HCT116 (cell line): ENCODE results near the gene SLC25A25. TPM values are rescaled to one million over a fixed set of nuclear protein-coding genes. Genes with fewer than 3 reads are reported as not detected.
A peak's percentile ranks its signal among the peaks of the same experiment; 100 is the strongest.

Source experiments
- ATAC-seq: fragments of 200-7000 bp; cut with Tn5 transposase; 2 replicates; pipeline ENCODE4 v1.9.1; 2020; ENCODE audit warnings: mild to moderate bottlenecking, moderate library complexity
- BruUV-seq: library from RNA; stranded (reverse); fragments of 400-500 nt; replicated peaks from 2 replicates; lab custom pipeline; 2021; lab: Mats Ljungman, UMichigan
- CTCF ChIA-PET: fragments of 300-600 bp; sonication (Branson Sonifier 250); formaldehyde crosslinking; loops from one replicate; lab custom pipeline; 2021; ENCODE audit warnings: antibody characterized with exemption; lab: Charles Lee
- POLR2A ChIA-PET: fragments of 300-600, 350-600 bp; sonication (Branson Sonifier 250); formaldehyde crosslinking; loops from one replicate; lab custom pipeline; 2021; ENCODE audit warnings: antibody characterized with exemption; lab: Charles Lee
- RAD21 ChIA-PET, 2 experiments: fragments of 300-600 bp; sonication (Branson Sonifier 250); formaldehyde crosslinking; loops; one replicate each; lab custom pipeline; 2023; ENCODE audit warnings: low total read pairs in 2 of 2; ENCODE audit not compliant: uncharacterized antibody in 2 of 2, unreplicated experiment in 2 of 2, low non-redundant PET in 1 of 2; lab: Charles Lee
- DNase-seq: peaks from one replicate; pipeline ENCODE4 v3.0.0-alpha.2; 2010; ENCODE audit warnings: low read depth, low spot score
- H2AFZ ChIP-seq: fragments of 200-600 bp; shearing (Covaris generic), sonication (generic); 2 replicates; pipeline ENCODE4 v1.6.1; 2017; ENCODE audit warnings: low read depth, mixed run types, mixed read lengths, antibody characterized with exemption, low read length; ENCODE audit not compliant: poor library complexity, severe bottlenecking
- H3K27ac ChIP-seq: 2 replicates; pipeline ENCODE4 v1.5.1; 2012; ENCODE audit warnings: low read depth, low read length
- H3K27me3 ChIP-seq: fragments of 200-600 bp; sonication (generic); 2 replicates; pipeline ENCODE4 v1.6.1; 2016; ENCODE audit warnings: mixed run types, low read length, mixed read lengths; ENCODE audit not compliant: insufficient read depth
- H3K36me3 ChIP-seq, 2 experiments: fragments of 200-500 bp in 1 of 2; fragments of 200-600 bp in 1 of 2; sonication (Bioruptor generic) in 1 of 2; sonication (generic) in 1 of 2; 2 replicates each; pipeline versions ENCODE4 v1.5.1 to v1.6.1; 2014 to 2016; ENCODE audit warnings: low read length in 2 of 2, inconsistent platforms in 1 of 2, mixed read lengths in 1 of 2, mixed run types in 1 of 2; ENCODE audit not compliant: insufficient read depth in 2 of 2, control insufficient read depth in 1 of 2
- H3K4me1 ChIP-seq, 2 experiments: fragments of 200-600 bp in 1 of 2; sonication (generic) in 1 of 2; 2 replicates each; pipeline versions ENCODE4 v1.5.1 to v1.6.1; 2012 to 2017; ENCODE audit warnings: low read length in 2 of 2, inconsistent platforms in 1 of 2, mild to moderate bottlenecking in 1 of 2, mixed read lengths in 1 of 2, mixed run types in 1 of 2, moderate library complexity in 1 of 2; ENCODE audit not compliant: insufficient read depth in 2 of 2, control insufficient read depth in 1 of 2
- H3K4me2 ChIP-seq: fragments of 200-600 bp; sonication (generic); 2 replicates; pipeline ENCODE4 v1.6.1; 2017; ENCODE audit warnings: mixed run types, low read length, mixed read lengths
- H3K4me3 ChIP-seq, 2 experiments: fragments of 200-600 bp in 1 of 2; sonication (generic) in 1 of 2; replicated peaks in 1 of 2; 2 replicates each; pipeline ENCODE4 v1.5.1; 2011 to 2016; ENCODE audit warnings: low read length in 2 of 2, control low read depth in 1 of 2, low read depth in 1 of 2, mild to moderate bottlenecking in 1 of 2, mixed read lengths in 1 of 2, mixed run types in 1 of 2
- H3K79me2 ChIP-seq: fragments of 200-600 bp; sonication (generic); 2 replicates; pipeline ENCODE4 v1.6.1; 2017; ENCODE audit warnings: mild to moderate bottlenecking, mixed run types, low read length, moderate library complexity, mixed read lengths; ENCODE audit not compliant: insufficient read depth
- H3K9ac ChIP-seq: fragments of 200-600 bp; sonication (generic); 2 replicates; pipeline ENCODE4 v1.6.1; 2016; ENCODE audit warnings: low read length, mixed read lengths
- H3K9me2 ChIP-seq: fragments of 200-600 bp; sonication (generic), shearing (Covaris generic); 2 replicates; pipeline ENCODE4 v1.6.1; 2017; ENCODE audit warnings: mixed run types, mild to moderate bottlenecking, moderate library complexity; ENCODE audit not compliant: insufficient read depth
- H3K9me3 ChIP-seq, 2 experiments: fragments of 200-500 bp in 1 of 2; fragments of 200-600 bp in 1 of 2; sonication (Bioruptor generic) in 1 of 2; sonication (generic) in 1 of 2; 2 replicates each; pipeline ENCODE4 v1.6.1; 2014 to 2017; ENCODE audit warnings: low read length in 2 of 2, mixed read lengths in 2 of 2, inconsistent platforms in 1 of 2, low read depth in 1 of 2, mild to moderate bottlenecking in 1 of 2, mixed run types in 1 of 2, moderate library complexity in 1 of 2; ENCODE audit not compliant: control insufficient read depth in 1 of 2, insufficient read depth in 1 of 2
- H4K20me1 ChIP-seq: fragments of 200-600 bp; sonication (generic), shearing (Covaris generic); 2 replicates; pipeline ENCODE4 v1.6.1; 2017; ENCODE audit warnings: mixed run types, mild to moderate bottlenecking, moderate library complexity; ENCODE audit not compliant: insufficient read depth
- CEBPB ChIP-seq: IDR thresholded peaks from 2 replicates; pipeline ENCODE4 v1.6.1; 2012; ENCODE audit warnings: low read depth
- ELF1 ChIP-seq: IDR thresholded peaks from 2 replicates; pipeline ENCODE4 v1.6.1; 2012; ENCODE audit warnings: low read depth, borderline replicate concordance
- JUND ChIP-seq: IDR thresholded peaks from 2 replicates; pipeline ENCODE4 v1.6.1; 2012
- MAX ChIP-seq: IDR thresholded peaks from 2 replicates; pipeline ENCODE4 v1.6.1; 2012
- POLR2AphosphoS5 ChIP-seq: IDR thresholded peaks from 2 replicates; pipeline ENCODE4 v1.6.1; 2011; ENCODE audit warnings: mild to moderate bottlenecking, low read depth, low read length, moderate library complexity
- REST ChIP-seq: IDR thresholded peaks from 2 replicates; pipeline ENCODE4 v1.6.1; 2012; ENCODE audit warnings: low read depth
- SIN3A ChIP-seq: IDR thresholded peaks from 2 replicates; pipeline ENCODE4 v1.6.1; 2012; ENCODE audit warnings: low read depth
- SP1 ChIP-seq: IDR thresholded peaks from 2 replicates; pipeline ENCODE4 v1.6.1; 2012; ENCODE audit warnings: low read depth
- ZBTB33 ChIP-seq: IDR thresholded peaks from 2 replicates; pipeline ENCODE4 v1.6.1; 2011; ENCODE audit warnings: mild to moderate bottlenecking, low read length, moderate library complexity; ENCODE audit not compliant: insufficient replicate concordance; ENCODE audit errors: extremely low read depth
- intact Hi-C: fragments of 100-400 bp; cut with micrococcal nuclease; formaldehyde crosslinking; loops from 2 replicates; pipeline ENCODE4 v1.10.0; 2022
- total RNA-seq: library from RNA; stranded (reverse); gene quantifications from one replicate; pipeline ENCODE4 v1.2.1, GENCODE V29; 2021; ENCODE audit not compliant: unreplicated experiment

SLC25A25 gene
- total RNA-seq, 1 experiment from 2014 or later: 15.3 TPM

- H3K4me3 ChIP-seq: peak overlapping the region; percentile 49 to 68
- H3K9ac ChIP-seq: peak overlapping the region; percentile 78
- ChIA-PET CTCF (interaction anchor here (0.7 to 1.5 kb wide), 3 partner anchors 17 to 27 kb away, joined by 4 to 11 read pairs (median 4); no protein-coding TSS in a partner anchor), POLR2A (interaction anchor here (0.7 to 1.7 kb wide), 5 partner anchors 10 to 155 kb away, joined by 3 to 6 read pairs (median 3); no protein-coding TSS in a partner anchor), RAD21 (interaction anchor here in 1 of 2 experiments (1.1 to 1.3 kb wide), 2 partner anchors 20 to 46 kb away, joined by 3 to 4 read pairs; no protein-coding TSS in a partner anchor)
- no TSS peak for BruUV-seq
- H3K4me1 ChIP-seq: peaks cover 32 to 61% of the 10 kb centered on the region in 2 experiments
- H2AFZ ChIP-seq: no peak overlapping the region
- H3K27ac ChIP-seq: peak overlapping the region; percentile 57
- H4K20me1 ChIP-seq: no peaks in the 10 kb centered on the region; the same call in 1 of the 2 replicates
- no peak for DNase-seq
- peaks cover 69% of the 10 kb centered on the region for H3K79me2 ChIP-seq
- no peaks in the 10 kb centered on the region for H3K27me3 ChIP-seq
- TF ChIP-seq POLR2AphosphoS5: no peak
- no peak for TF ChIP-seq JUND
- no peak for TF ChIP-seq ELF1
- intact Hi-C loops: no loop called here
- peaks cover 5 to 11% of the 10 kb centered on the region in 2 experiments; a peak in 2 of 4 replicates for H3K36me3 ChIP-seq
- peak overlapping the region; percentile 90 for H3K4me2 ChIP-seq
- ATAC-seq: peak; percentile 7
- no peaks in the 10 kb centered on the region for H3K9me3 ChIP-seq
- H3K9me2 ChIP-seq: no peaks in the 10 kb centered on the region
Observed at GRCh38 chr9:128097543-128098296, 29.7 kb downstream of the SLC25A25 start.

- H3K4me3 ChIP-seq: peak overlapping the region; percentile 49 to 68
- ATAC-seq (peak; percentile 90), DNase-seq (peak; percentile 92)
- H3K4me1 ChIP-seq: peaks cover 29 to 53% of the 10 kb centered on the region in 2 experiments
- H4K20me1 ChIP-seq: no peaks in the 10 kb centered on the region; the same call in 1 of the 2 replicates
- H3K27me3 ChIP-seq: no peaks in the 10 kb centered on the region
- ChIA-PET CTCF (interaction anchor here (0.7 to 1.5 kb wide), 3 partner anchors 16 to 26 kb away, joined by 4 to 11 read pairs (median 4); no protein-coding TSS in a partner anchor), POLR2A (interaction anchor here (0.7 to 1.7 kb wide), 5 partner anchors 9 to 156 kb away, joined by 3 to 6 read pairs (median 3); no protein-coding TSS in a partner anchor), RAD21 (interaction anchor here in 1 of 2 experiments (0.7 to 1.3 kb wide), 3 partner anchors 19 to 46 kb away, joined by 3 to 4 read pairs (median 3); no protein-coding TSS in a partner anchor)
- TSS peak; percentile 77 for BruUV-seq
- peak overlapping the region; percentile 57 for H3K27ac ChIP-seq
- intact Hi-C loops: no loop called here
- H3K79me2 ChIP-seq: peaks cover 67% of the 10 kb centered on the region
- H3K9me2 ChIP-seq: no peaks in the 10 kb centered on the region
- H3K9me3 ChIP-seq: no peaks in the 10 kb centered on the region
- no peak overlapping the region for H2AFZ ChIP-seq
- H3K4me2 ChIP-seq: peak overlapping the region; percentile 90
- H3K36me3 ChIP-seq: peaks cover 5 to 11% of the 10 kb centered on the region in 2 experiments; a peak in 3 of 4 replicates
- H3K9ac ChIP-seq: peak overlapping the region; percentile 78
- TF ChIP-seq JUND: no peak
- TF ChIP-seq ZBTB33: no peak
- TF ChIP-seq SIN3A: peak; percentile 59; the same call in 1 of the 2 replicates
- TF ChIP-seq MAX: peak; percentile 65
- TF ChIP-seq CEBPB: no peak; the same call in 1 of the 2 replicates
- no peak for TF ChIP-seq REST
- 0 out of 2 replicates have a peak, but pooled peaks have one; percentile 34 for TF ChIP-seq SP1
Observed at GRCh38 chr9:128098297-128099230, 30.5 kb downstream of the SLC25A25 start.
